ENCODE data around the gene RELN.

The RELN gene

DNA sequence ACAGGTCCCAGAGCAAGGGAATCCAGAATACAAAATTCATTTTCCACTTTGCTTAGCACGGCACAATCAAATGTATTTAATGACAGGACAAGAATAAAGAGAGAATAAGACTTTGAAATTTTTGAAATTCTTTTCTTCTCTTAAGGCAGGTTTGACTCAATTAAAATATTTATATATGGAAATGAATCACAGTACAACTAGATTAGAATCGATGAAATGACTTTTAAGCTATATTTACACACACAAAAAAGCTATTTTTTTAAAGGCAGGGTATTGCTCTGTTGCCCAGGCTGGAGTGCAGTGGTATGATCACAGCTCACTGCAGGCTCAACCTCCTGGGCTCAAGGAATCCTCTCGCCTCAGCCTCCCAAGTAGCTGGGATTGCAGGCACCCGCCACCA, 278.0 kb downstream of the RELN start:
- no peak for DNase-seq

DNA sequence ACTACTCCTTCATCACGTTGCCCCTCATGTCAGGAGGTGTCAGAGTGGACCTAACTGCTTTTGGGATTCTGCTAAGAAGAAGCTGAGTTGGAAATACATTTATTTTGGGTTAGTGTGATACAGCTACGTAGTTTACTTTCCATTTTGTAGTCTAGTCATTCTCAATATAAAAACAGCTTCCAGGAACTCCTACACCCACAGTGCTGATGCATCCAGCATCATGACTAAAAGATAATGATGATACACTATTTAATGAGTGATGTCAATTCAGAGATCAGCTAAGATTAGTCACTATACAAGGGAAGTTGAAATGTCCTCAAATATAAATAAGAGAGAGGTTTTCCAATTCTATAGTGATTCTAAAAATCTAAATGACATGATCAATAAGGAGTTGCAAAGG, 279.2 kb downstream of the RELN start:
- DNase-seq = no peak

GRCh38 chr7:103706805-103707204, 282.7 kb downstream of the RELN start:
- DNase-seq = no peak

GRCh38 chr7:103705542-103705941, 283.9 kb downstream of the RELN start:
- DNase-seq = no peak

DNA sequence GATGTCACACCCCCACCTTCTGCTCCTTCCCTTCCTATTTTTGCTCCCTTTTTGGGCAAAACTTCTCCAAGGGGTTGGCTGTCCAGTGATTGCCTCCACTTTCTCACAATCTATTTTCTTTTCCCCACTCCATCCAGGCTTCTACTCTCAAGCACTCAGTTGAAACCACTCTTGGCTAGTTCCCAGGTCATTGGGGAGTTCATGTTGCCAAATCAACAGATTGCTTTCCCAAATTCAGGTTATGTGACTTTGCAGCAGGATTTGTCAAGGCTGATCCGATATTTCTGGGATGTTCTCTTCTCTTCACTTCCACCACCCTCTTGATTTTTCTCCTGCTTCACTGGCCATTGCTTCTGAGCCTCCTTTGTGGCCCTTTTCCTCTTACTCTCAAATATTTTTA, 284.8 kb downstream of the RELN start:
- no peak for DNase-seq

GRCh38 chr7:103702982-103703381, 286.5 kb downstream of the RELN start:
- DNase-seq = no peak

DNA sequence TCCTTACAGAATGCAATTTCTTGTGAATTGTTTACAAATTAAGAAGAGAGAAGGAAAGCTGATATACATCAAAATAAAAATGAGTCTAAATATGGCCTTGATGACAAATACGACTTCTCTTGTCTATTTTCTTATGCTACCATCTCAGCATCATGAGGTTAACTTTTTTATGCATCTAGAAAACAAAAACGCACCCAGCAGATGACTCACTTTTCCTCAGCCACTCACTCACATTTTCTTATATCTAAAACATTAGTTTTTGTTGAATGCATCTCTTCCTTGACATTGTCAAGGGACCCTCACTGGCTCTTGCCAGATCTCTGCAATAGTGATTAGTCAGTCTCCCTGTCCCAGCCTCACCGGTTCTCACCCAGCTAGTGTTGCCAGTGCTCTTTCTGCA, 287.0 kb downstream of the RELN start:
- no peak for DNase-seq

GRCh38 chr7:103699032-103699431, 290.4 kb downstream of the RELN start:
- DNase-seq = no peak

DNA sequence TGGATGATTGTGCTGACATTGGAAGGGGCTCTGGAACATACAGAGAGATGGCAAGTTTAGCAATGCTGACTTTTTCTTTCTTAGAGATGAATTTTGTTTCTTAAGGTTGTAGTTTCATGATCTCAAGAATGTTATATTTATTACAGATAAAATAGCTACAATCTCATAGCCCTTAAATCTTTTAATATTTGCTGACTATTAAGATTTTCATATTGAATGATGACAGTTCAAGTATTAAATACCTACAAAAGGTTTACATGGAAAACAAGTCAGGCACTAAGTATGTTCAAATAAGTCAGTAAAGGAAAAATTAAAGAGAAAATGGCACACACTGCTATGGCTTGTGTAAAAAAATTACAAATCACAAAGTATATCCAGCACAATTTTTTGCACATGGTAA, 291.4 kb downstream of the RELN start:
- no peak for DNase-seq

- no peak for DNase-seq
These were observed 293.9 kb downstream of the RELN start for GRCh38 chr7:103695521-103695920.

DNA sequence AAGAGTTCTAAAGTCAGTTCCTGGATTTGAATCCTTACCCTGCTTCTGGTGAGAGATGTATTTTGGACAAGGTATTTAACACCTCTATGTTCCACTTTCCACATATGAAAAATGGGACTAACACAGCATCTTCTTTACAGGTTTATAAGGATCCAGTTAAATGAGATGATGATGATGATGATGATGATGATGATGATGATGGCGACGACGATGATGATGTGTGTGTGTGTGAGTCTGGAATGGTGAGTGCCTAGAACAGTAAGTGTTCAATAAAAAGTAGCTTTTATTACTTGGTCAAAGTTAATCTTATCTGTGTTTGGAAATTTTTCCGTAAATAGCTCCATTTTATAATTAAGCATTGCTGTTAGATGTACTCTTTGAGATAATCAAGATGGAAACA, 295.2 kb downstream of the RELN start:
- DNase-seq = no peak

DNA sequence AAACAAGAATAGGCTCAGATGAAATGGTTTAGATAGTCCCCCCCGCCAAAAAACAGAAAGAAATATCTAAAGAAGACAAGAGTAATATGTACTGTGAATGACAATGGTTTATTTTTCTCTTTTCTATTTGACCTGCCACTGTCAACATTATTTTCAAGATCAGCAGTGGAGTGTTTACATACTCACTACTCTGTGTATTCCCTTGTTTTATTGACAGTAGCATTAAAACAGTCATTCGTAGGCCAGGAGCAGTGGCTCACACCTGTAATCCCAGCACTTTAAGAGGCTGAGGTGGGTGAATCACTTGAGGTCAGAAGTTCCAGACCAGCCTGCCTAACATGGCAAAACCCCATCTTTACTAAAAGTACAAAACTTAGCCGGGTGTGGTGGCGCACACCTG, 298.2 kb downstream of the RELN start:
- no peak for DNase-seq

GRCh38 chr7:103690242-103690974, 299.1 kb downstream of the RELN start:
- no peak for DNase-seq

GRCh38 chr7:103689255-103689654, 300.2 kb downstream of the RELN start:
- DNase-seq = no peak

DNA sequence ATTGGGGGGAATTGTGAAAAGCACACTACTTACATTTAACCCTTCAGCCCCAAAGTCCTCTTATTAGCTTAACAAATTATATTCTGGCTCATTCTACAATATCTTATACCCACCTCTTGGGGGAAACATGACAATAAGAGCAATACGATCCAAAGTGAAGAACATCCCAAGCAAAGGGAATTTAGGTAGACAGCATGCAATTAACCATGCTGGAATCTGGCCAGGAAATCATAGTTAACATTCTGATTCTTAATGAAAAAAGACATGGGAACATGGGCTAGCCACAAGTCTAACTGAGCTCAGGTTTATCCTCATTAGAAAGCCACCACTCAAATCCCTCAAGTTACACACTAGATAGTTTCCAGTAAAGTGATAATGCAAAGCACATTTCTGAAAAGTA, 301.5 kb downstream of the RELN start:
- DNase-seq = no peak

DNA sequence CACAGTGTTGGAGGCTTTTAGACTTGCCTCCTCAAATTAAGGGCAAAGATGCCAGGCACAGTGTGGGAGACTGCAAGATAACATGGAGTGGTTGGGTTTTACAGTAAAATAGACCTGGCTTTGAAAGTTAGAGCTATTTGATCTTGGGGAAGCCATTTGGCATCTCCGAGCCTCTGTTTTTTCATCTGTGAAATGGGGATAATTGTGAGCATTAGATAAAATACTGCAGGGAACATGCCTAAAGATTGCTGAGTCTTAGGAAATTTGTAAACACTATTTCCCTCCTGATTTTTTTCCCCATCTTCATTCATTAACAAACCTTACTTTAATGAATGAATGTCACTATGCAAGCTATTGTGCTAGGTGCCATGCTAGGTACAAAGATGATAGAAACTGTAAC, 302.2 kb downstream of the RELN start:
- DNase-seq = no peak

DNA sequence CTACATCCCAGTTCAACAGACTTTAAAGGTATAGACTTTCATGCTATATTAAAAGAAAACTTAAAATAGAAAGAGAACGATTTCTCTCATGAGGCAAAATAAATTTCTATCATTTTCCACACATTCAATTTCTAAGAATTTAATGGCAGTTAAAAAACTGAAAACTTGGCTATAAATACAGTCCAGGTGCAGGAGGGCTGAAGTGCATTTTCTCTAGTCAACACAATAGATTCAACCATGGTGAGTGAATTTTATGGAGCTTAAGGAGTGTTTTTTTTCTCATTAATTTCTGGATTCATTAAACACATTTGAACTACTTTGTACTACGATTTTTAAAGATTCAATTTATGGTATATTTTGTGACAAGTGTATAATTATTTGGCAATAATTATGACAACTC, 302.7 kb downstream of the RELN start:
- DNase-seq = no peak

GRCh38 chr7:103686064-103686463, 303.4 kb downstream of the RELN start:
- DNase-seq = no peak

DNA sequence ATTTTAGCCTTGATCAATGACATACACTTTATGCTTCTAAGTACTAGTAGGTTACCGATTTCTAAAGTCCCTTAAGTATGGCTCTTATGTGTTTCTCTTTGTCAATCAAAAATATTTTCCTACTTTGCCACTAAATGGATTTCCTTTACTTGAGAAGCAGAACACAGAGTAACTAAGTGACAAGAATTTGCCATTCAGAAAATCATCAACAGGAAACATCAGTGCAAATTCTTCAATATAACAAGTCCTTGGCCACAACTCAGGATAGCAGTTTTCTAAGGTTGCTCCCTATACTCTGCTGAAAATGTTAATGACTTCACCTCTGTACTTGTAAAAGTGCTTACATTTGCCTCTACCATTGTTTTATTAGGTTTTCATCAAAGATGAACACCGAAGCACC, 303.8 kb downstream of the RELN start:
- no peak for DNase-seq

DNA sequence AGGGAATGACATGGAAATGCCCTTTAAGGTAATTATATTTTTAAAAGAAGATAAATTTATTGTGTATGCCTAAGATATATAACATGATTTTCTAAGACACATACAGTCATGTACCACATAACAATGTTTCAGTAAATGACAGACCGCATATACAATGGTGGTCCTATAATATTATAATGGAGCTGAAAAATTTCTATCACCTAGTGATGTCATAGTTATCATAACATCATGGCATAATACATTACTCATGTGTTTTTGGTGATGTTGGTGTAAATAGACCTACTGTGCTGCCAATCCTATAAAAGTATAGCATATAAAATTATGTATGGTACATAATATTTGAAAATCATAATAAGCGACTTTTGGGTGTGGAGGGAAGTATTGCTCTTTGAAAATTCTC, 306.1 kb downstream of the RELN start:
- DNase-seq = no peak

DNA sequence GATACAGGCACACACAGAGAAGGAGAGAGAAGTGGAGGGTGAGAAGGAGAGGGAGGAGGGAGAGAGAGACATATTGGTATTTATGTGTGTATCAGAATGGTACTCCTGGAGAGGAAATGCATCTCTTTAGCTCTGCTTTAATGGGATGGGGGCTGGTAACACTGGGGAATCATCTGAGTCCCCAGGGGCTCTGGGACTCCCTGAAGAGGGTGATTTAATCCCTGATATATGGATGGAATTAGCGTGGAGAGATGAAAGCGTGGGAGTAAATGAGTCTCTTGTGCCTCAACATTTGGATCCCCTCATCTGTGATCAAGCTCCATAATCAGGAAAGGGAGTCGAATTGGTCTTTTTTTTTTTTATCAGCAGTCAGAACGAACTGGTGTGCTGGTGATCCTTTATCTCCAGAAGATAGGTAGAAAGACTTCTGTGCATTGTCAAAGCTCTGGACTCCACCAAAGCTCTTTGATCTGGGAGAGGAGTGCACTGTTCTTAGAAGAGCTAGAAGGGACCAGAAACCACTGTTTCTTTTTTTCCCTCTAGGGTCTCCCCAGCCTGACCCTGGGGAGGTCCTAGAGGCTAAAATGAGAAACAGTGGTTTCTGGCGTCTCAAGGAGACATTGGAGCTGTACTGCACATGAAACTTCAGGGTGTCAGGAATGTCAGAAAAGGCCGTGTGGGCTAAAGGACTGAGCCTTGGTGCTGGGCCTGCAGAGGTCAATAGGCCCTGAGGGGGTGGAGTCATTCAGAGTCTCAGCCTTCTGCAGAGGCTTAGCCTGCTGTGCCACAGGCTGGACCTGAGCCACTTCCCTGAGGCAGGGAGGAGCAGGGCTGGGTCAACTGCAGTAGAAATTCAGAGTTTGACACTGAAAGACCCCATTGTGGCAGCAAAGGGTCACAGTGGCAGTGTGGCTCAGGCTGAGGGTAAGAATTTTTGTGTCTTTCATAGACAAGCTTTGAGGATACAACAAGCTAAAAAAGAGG, 309.0 kb downstream of the RELN start:
- DNase-seq = no peak

DNA sequence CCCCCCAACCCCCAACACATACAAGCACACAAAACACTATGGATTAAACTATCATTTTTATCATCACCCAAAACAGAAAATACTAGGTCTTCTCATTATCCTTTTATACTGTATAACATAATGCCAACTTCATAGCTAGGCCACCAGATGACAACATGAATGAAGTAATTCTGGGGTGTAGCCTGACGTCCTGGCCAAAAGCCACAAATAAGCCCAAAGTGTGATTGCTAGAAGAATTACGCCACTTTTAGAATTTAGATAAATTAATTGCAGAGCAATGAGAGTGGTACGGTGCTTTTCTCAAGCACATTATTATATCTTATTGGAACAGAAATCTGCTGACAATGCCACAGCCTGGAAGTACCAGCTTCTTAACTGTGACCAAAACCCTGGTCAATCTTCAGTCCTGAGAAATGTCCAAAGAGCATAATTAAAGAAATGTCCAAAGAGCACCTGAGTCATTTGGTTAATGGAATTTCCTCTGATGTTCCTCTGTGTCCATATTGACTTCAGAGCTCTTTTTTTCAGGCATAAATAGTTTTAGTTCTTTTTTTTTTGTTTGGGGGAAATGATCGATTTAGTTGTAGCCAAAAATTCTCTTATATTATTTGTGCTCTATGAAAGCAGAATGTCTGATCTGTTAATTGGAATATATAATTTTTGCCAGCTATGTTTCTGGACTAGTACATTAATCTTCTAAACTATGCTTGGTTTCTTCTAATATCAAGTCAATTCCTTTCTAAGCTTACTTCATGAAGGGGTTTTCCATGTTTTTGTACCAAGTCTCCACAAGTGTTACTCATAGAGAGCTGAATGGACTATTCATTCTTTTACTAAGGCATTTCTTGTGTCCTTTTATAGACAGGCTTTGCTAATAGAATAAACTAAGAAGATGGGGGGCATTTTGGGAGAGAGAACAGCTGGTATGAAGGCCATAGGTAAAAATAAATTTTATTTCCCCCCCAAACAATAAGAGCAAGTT, 310.0 kb downstream of the RELN start:
- DNase-seq = no peak
